Ovary (tissue), 3 donors: ENCODE data around the gene RRAS2.

Source experiments
- POLR2A ChIP-seq: fragments of 450-650 bp; IDR thresholded peaks from one replicate; pipeline ENCODE4 v1.6.1; 2017; ENCODE audit warnings: antibody characterized with exemption, mild to moderate bottlenecking, moderate library complexity
- TF ChIP-seq, protein P1 (sequence below), 3 donors: fragments of 450-650 bp in 2 of 3; fragments of 200-600 bp in 1 of 3; IDR thresholded peaks; one replicate each; pipeline versions ENCODE4 v1.5.1 to v1.8.0; 2016 to 2022; ENCODE audit warnings: antibody characterized with exemption in 3 of 3, mild to moderate bottlenecking in 1 of 3
- donor health status: DM: no; HTN: no; CAD: no.

DNA sequence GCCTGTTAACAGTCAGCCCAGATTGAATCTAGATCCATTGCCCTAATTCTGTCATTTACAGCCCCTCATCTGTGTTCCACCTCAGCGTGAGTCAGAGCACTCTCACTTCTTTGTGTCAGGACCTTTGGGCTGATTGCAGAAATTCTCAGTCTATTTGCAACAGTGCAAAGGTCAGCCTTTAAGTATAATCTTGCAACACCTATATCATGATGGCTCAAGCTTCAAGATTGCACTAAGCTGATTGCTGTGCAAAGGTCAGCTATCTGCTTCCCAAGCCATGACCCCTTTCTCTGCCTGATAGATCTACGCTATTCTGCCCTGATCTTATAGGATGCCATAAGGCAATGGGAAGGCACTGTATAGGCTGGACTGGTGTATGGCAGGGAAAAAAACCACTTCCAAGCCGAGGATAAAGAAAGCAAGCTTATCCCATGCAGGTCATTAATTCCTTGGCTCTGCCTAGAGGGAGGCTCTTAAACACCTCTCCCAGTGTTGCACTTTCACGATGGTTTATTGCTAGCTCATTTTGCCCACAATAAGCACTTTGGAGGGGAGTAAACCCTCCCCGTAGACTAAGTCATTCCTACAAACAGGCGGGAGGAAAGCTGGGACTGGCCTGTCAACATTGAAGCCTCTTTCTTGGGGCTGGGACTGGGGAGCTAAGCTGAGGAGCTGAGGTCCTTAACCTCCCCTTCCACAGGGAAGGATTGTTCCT lies 100.6 kb downstream of the RRAS2 start:
- TF ChIP-seq, protein P1, sequence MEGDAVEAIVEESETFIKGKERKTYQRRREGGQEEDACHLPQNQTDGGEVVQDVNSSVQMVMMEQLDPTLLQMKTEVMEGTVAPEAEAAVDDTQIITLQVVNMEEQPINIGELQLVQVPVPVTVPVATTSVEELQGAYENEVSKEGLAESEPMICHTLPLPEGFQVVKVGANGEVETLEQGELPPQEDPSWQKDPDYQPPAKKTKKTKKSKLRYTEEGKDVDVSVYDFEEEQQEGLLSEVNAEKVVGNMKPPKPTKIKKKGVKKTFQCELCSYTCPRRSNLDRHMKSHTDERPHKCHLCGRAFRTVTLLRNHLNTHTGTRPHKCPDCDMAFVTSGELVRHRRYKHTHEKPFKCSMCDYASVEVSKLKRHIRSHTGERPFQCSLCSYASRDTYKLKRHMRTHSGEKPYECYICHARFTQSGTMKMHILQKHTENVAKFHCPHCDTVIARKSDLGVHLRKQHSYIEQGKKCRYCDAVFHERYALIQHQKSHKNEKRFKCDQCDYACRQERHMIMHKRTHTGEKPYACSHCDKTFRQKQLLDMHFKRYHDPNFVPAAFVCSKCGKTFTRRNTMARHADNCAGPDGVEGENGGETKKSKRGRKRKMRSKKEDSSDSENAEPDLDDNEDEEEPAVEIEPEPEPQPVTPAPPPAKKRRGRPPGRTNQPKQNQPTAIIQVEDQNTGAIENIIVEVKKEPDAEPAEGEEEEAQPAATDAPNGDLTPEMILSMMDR (IDR thresholded peaks at IDR 0.05) = no peak
- no peak for TF ChIP-seq POLR2A
